PC-3 (cell line): Measurements from ENCODE around the gene AGER. TPM values are rescaled to one million over a fixed set of nuclear protein-coding genes. Genes with fewer than 3 reads are reported as not detected.
A peak's percentile ranks its signal among the peaks of the same experiment; 100 is the strongest.

Source experiments
- ATAC-seq: fragments of 200-7000 bp; cut with Tn5 transposase; 2 replicates; pipeline ENCODE4 v1.9.1; 2020; ENCODE audit warnings: mild to moderate bottlenecking, moderate library complexity
- BruUV-seq: library from RNA; stranded (reverse); fragments of 400-500 nt; replicated peaks from 2 replicates; lab custom pipeline; 2021; lab: Mats Ljungman, UMichigan
- CTCF ChIA-PET: fragments of 300-600 bp; sonication (Branson Sonifier 250); formaldehyde crosslinking; loops from one replicate; lab custom pipeline; 2022; ENCODE audit warnings: antibody characterized with exemption; lab: Charles Lee
- POLR2A ChIA-PET: fragments of 300-600 bp; sonication (Branson Sonifier 250); formaldehyde crosslinking; loops from one replicate; lab custom pipeline; 2022; ENCODE audit warnings: antibody characterized with exemption; ENCODE audit not compliant: unreplicated experiment; lab: Charles Lee
- DNase-seq: peaks from one replicate; pipeline ENCODE4 v3.0.0-alpha.2; 2015
- H2AFZ ChIP-seq: fragments of 300-600 bp; sonication (generic); 2 replicates; pipeline ENCODE4 v1.6.0; 2016; ENCODE audit warnings: antibody characterized with exemption, low read length
- H3F3A ChIP-seq: fragments of 300-600 bp; sonication (generic); one replicate; pipeline ENCODE4 v1.6.0; 2017; ENCODE audit warnings: antibody characterized with exemption, low read length, control low read depth, mild to moderate bottlenecking; ENCODE audit not compliant: unreplicated experiment
- H3K27ac ChIP-seq: fragments of 300-600 bp; sonication (generic); 2 replicates; pipeline ENCODE4 v1.5.1; 2016; ENCODE audit warnings: mild to moderate bottlenecking, low read length
- H3K27me3 ChIP-seq: fragments of 300-600 bp; sonication (generic); 2 replicates; pipeline ENCODE4 v1.6.1; 2016; ENCODE audit warnings: low read length, mixed read lengths
- H3K36me3 ChIP-seq: fragments of 300-600 bp; sonication (generic); 2 replicates; pipeline ENCODE4 v1.6.1; 2016; ENCODE audit warnings: low read depth, mixed run types, low read length, mixed read lengths
- H3K4me1 ChIP-seq: fragments of 300-600 bp; sonication (generic); 2 replicates; pipeline ENCODE4 v1.5.1; 2016; ENCODE audit warnings: low read length; ENCODE audit not compliant: insufficient read depth
- H3K4me2 ChIP-seq: fragments of 300-600 bp; sonication (generic); 2 replicates; pipeline ENCODE4 v1.6.0; 2016; ENCODE audit warnings: low read length
- H3K4me3 ChIP-seq: fragments of 300-600 bp; sonication (generic); 2 replicates; pipeline ENCODE4 v1.5.1; 2016; ENCODE audit warnings: mild to moderate bottlenecking, low read length, mixed read lengths
- H3K79me2 ChIP-seq: fragments of 300-600 bp; sonication (generic); 2 replicates; pipeline ENCODE4 v1.6.1; 2017; ENCODE audit warnings: low read length, mixed read lengths
- H3K9ac ChIP-seq: fragments of 300-600 bp; sonication (generic); 2 replicates; pipeline ENCODE4 v1.6.0; 2016; ENCODE audit warnings: mild to moderate bottlenecking, low read length
- H3K9me2 ChIP-seq: fragments of 300-600 bp; sonication (generic); replicated peaks from 2 replicates; pipeline ENCODE4 v1.6.1; 2016; ENCODE audit warnings: mixed run types, low read length, mixed read lengths
- H3K9me3 ChIP-seq: fragments of 300-600 bp; sonication (generic); 2 replicates; pipeline ENCODE4 v1.6.1; 2016; ENCODE audit warnings: low read length, mixed read lengths
- H4K20me1 ChIP-seq: fragments of 300-600 bp; sonication (generic); 2 replicates; pipeline ENCODE4 v1.6.1; 2016; ENCODE audit warnings: low read length, mixed read lengths
- EZH2 ChIP-seq: fragments of 300-600 bp; sonication (generic); IDR thresholded peaks from one replicate; pipeline ENCODE4 v1.6.1; 2017; ENCODE audit warnings: antibody characterized with exemption, mild to moderate bottlenecking, low read length; ENCODE audit not compliant: unreplicated experiment
- EZH2phosphoT487 ChIP-seq: fragments of 300-600 bp; sonication (generic); IDR thresholded peaks from 2 replicates; pipeline ENCODE4 v1.6.1; 2018; ENCODE audit warnings: mild to moderate bottlenecking, antibody characterized with exemption, low read length, borderline replicate concordance
- intact Hi-C: fragments of 100-400 bp; cut with micrococcal nuclease; formaldehyde crosslinking; loops from 2 replicates; pipeline ENCODE4 v1.9.0; 2023
- total RNA-seq: library from RNA; depleted of rRNA; stranded (reverse); fragments of >200 nt; gene quantifications from 2 replicates; pipeline ENCODE4 v1.2.3, GENCODE V29; 2014
- TF ChIP-seq, protein P1 (sequence below): fragments of 300-600 bp; sonication (generic); conservative IDR thresholded peaks from 2 replicates; pipeline ENCODE4 v1.5.1; 2017; ENCODE audit warnings: antibody characterized with exemption, low read depth, mild to moderate bottlenecking, low read length

AGER gene
- total RNA-seq, 1 experiment from 2014 or later, result 2.0 TPM

DNA sequence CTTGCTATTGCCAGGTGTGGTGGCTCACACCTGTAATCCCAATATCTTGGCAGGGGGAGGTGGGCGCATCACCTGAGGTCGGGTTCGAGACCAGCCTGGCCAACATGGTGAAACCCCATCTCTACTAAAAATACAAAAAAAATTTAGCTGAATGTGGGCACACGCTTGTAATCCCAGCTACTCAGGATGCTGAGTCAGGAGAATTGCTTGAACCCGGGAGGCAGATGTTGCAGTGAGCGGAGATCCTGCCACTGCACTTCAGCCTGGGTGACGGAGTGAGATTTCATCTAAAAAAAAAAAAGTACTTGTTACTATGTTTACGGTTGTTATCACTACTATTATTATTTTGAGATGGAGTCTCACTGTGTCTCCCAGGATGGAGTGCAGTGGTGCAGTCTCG lies 27.2 kb downstream of the AGER start:
- CTCF ChIA-PET, result no interaction called here

DNA sequence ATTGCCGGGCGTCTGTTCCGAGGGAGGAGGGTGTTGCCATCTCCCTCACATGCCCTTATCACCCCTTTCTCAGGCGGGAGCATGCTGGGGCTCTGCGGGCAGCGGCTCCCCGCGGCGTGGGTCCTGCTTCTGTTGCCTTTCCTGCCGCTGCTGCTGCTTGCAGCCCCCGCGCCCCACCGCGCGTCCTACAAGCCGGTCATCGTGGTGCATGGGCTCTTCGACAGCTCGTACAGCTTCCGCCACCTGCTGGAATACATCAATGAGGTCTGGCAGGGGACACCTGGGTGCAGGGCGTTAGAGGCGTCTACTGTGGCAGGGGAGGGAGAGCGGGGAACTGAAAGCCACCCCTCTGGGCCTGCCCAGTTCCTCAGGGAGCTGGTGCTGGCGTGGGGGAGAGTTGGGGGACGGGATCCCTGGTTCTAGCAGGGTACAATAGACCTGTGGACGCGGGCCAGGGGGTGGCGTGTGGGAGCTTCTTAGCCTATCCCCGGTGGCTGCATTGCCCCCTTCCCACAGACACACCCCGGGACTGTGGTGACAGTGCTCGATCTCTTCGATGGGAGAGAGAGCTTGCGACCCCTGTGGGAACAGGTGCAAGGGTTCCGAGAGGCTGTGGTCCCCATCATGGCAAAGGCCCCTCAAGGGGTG lies 29.4 kb downstream of the AGER start:
- H3K4me2 ChIP-seq, result peak overlapping the region; percentile 95
- no peaks in the 10 kb centered on the region for H3K9me2 ChIP-seq
- BruUV-seq, result no TSS peak
- POLR2A ChIA-PET, result no interaction called here
- peak overlapping the region; percentile 90 for H2AFZ ChIP-seq
- H3K27ac ChIP-seq, result peak overlapping the region; percentile 85
- H3F3A ChIP-seq, result no peaks in the 10 kb centered on the region
- CTCF ChIA-PET, result interaction anchor here (0.8 to 0.9 kb wide), 2 partner anchors 25 to 41 kb away, joined by 4 read pairs; partner anchors contain the start of gene FKBPL
- ATAC-seq, result peak; percentile 76
- peaks cover 11% of the 10 kb centered on the region; the same call in 1 of the 2 replicates for H3K36me3 ChIP-seq
- no peaks in the 10 kb centered on the region for H3K27me3 ChIP-seq
- intact Hi-C loops, result loop anchor here (1.0 kb wide), 4 partner anchors 22 to 68 kb away; partner anchors contain the start of genes AGPAT1 and FKBPL
- peak; percentile 76 for DNase-seq
- peaks cover 12% of the 10 kb centered on the region for H3K4me1 ChIP-seq
- H3K9ac ChIP-seq, result peak overlapping the region; percentile 94
- no peaks in the 10 kb centered on the region for H3K9me3 ChIP-seq
- no peak for TF ChIP-seq EZH2phosphoT487
- TF ChIP-seq, protein P1, sequence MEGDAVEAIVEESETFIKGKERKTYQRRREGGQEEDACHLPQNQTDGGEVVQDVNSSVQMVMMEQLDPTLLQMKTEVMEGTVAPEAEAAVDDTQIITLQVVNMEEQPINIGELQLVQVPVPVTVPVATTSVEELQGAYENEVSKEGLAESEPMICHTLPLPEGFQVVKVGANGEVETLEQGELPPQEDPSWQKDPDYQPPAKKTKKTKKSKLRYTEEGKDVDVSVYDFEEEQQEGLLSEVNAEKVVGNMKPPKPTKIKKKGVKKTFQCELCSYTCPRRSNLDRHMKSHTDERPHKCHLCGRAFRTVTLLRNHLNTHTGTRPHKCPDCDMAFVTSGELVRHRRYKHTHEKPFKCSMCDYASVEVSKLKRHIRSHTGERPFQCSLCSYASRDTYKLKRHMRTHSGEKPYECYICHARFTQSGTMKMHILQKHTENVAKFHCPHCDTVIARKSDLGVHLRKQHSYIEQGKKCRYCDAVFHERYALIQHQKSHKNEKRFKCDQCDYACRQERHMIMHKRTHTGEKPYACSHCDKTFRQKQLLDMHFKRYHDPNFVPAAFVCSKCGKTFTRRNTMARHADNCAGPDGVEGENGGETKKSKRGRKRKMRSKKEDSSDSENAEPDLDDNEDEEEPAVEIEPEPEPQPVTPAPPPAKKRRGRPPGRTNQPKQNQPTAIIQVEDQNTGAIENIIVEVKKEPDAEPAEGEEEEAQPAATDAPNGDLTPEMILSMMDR, result peak; percentile 78
- no peak for TF ChIP-seq EZH2
- no peaks in the 10 kb centered on the region for H4K20me1 ChIP-seq
- H3K4me3 ChIP-seq, result peak overlapping the region; percentile 96
- peaks cover 29% of the 10 kb centered on the region for H3K79me2 ChIP-seq

More for the DNA sequence above, 27.2 kb downstream of the AGER start:
- POLR2A ChIA-PET, result no interaction called here
- Histone ChIP-seq H4K20me1 (no peaks in the 10 kb centered on the region), H3K4me1 (peaks cover 12% of the 10 kb centered on the region), H3K9me3 (no peaks in the 10 kb centered on the region), H3K79me2 (peaks cover 29% of the 10 kb centered on the region), H3K36me3 (peaks cover 11% of the 10 kb centered on the region; the same call in 1 of the 2 replicates), H3K9me2 (no peaks in the 10 kb centered on the region), H3K4me3 (no peak overlapping the region), H3K9ac (no peak overlapping the region), H3K27me3 (no peaks in the 10 kb centered on the region), H2AFZ (no peak overlapping the region), H3K4me2 (no peak overlapping the region), H3K27ac (no peak overlapping the region), H3F3A (no peaks in the 10 kb centered on the region)
- BruUV-seq, result no TSS peak
- intact Hi-C loops, result no loop called here
- DNase-seq (no peak), ATAC-seq (no peak)
- TF ChIP-seq EZH2, result no peak
- TF ChIP-seq, protein P1, result no peak
- no peak for TF ChIP-seq EZH2phosphoT487
